Choroid plexus epithelial cell (primary cell): ENCODE measurements around the gene ORAI3.
"Not testable (repeated sequence)": the region's sequence is repeated elsewhere in the genome, so short reads cannot be mapped to it uniquely, and the experiment has no call there.

ENCODE experiments used
- DNase-seq: peaks from one replicate; pipeline ENCODE4 v3.0.0-alpha.2; 2010; ENCODE audit warnings: low read depth
- H3K4me3 ChIP-seq: 2 replicates; pipeline ENCODE4 v1.5.1; 2011; ENCODE audit warnings: low read depth, mild to moderate bottlenecking, control low read depth, low read length, moderate library complexity
- TF ChIP-seq, protein P1 (sequence below): conservative IDR thresholded peaks from 2 replicates; pipeline ENCODE4 v1.5.1; 2011; ENCODE audit warnings: low read depth, mild to moderate bottlenecking, control low read depth, inconsistent platforms, low read length, moderate library complexity

ORAI3 gene

GRCh38 chr16:30928390-30928789 lies 20.5 kb upstream of the ORAI3 start:
- no peak overlapping the region for H3K4me3 ChIP-seq
- TF ChIP-seq, protein P1, sequence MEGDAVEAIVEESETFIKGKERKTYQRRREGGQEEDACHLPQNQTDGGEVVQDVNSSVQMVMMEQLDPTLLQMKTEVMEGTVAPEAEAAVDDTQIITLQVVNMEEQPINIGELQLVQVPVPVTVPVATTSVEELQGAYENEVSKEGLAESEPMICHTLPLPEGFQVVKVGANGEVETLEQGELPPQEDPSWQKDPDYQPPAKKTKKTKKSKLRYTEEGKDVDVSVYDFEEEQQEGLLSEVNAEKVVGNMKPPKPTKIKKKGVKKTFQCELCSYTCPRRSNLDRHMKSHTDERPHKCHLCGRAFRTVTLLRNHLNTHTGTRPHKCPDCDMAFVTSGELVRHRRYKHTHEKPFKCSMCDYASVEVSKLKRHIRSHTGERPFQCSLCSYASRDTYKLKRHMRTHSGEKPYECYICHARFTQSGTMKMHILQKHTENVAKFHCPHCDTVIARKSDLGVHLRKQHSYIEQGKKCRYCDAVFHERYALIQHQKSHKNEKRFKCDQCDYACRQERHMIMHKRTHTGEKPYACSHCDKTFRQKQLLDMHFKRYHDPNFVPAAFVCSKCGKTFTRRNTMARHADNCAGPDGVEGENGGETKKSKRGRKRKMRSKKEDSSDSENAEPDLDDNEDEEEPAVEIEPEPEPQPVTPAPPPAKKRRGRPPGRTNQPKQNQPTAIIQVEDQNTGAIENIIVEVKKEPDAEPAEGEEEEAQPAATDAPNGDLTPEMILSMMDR: no peak
- no peak for DNase-seq

- TF ChIP-seq, protein P1: no peak
- no peak overlapping the region for H3K4me3 ChIP-seq
- no peak for DNase-seq
Observed at GRCh38 chr16:30929167-30929566, 19.7 kb upstream of the ORAI3 start.

- DNase-seq: no peak
- H3K4me3 ChIP-seq: no peak overlapping the region
- TF ChIP-seq, protein P1: no peak
Observed at GRCh38 chr16:30930160-30930571, 18.7 kb upstream of the ORAI3 start.

GRCh38 chr16:30931068-30931650 lies 17.7 kb upstream of the ORAI3 start:
- TF ChIP-seq, protein P1: no peak
- DNase-seq: no peak
- H3K4me3 ChIP-seq: no peak overlapping the region

DNA sequence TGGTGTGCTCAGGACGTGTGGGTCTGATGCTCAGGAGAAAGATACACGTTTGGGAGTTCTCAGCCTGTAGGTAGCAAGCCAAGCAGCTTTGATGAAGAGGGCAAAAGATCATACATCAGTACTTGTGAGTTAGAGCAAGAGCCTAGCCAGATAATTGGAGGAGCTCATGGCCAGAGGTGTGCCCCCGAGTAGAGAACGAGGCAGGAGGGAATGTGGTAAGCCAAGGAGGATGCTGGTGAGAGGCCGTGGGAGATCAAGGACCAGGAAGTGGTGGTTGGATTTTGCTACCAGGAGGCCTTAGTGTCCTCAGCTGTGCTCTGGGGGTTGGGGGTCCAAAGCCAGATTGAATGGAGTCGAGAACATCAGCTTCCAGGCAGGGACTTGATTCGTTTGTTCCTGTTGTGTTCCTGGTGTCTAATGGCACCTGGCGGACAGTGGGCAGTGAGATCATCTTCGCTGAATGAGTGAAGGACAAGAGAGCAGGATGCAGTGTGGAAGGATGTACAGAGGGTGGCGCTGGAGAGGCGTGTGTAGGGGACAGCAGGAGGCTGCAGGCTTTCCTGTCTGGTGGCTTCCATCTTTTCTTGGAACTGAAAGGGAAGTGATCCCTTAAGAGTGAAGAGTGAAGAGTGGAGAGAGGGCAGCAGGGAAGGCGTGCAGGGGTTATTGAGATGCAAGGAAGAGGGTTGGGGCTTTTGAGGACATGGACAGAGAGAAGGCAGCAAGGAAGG lies 13.9 kb upstream of the ORAI3 start:
- DNase-seq: peak; percentile 80
- TF ChIP-seq, protein P1: peak; percentile 80

DNA sequence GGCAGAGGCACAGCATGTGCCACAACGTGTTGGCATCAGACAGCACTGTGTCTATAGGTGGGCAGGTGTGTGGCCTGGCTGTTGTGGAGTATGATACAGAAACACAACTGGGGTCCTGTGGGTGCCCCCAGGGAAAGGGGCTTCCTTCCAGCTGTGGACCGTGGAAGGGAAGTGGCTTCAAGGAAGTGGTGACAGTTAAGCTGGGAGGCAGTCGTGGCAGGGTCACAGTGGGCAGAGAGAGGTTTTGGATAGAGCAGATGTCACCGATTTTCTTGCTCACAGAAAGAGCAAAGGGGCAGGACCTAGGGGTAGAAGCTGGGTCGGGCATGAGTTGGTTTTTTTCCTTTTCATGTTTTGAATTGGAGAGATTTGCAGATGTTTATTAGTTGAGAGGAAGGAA lies 11.2 kb upstream of the ORAI3 start:
- no peak for DNase-seq
- TF ChIP-seq, protein P1: no peak
- no peak overlapping the region for H3K4me3 ChIP-seq

More for the DNA sequence above, 13.9 kb upstream of the ORAI3 start:
- H3K4me3 ChIP-seq: no peak overlapping the region

DNA sequence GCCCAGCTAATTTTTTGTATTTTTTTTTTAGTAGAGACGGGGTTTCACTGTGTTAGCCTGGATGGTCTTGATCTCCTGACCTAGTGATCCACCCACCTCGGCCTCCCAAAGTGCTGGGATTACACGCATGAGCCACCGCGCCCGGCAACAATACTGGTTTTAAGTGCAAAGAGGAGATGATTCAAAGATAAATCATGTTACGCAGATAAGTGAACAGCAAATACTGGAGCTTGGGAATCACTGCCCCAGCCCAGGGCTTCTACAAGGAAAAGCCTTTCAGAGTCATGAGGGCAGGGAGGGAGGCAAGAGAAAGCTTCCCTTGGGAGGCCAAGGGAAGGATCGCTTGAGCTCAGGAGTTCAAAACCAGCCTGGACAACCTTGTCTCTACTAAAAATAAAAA lies 9.3 kb upstream of the ORAI3 start:
- DNase-seq, H3K4me3 ChIP-seq: not testable (repeated sequence)
